Ecto neural progenitor cell (in vitro differentiated cells): ENCODE data around the gene TMEM53.

ENCODE experiments used
- DNase-seq: peaks from one replicate; pipeline ENCODE4 v3.0.0-alpha.2; 2018; ENCODE audit warnings: low spot score

Gene TMEM53

DNA sequence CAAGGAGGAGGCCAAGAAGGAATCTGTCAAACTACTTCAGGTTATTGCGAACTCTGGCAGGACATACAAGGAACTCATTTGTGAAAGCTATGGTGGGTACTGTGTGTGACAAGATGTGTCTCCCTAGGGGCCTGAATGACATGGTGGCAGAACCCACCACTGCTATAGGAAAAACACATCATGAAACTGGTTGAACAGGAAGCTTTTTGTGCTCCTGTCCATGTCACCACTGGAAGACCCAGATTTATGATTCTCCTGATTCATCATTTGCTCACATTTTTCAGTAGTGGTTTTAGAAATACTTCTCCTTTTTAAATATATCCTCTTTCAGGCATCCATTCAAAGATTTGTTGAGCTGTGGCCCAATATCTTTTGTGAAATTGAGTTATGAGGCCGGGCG is 23.9 kb upstream of the TMEM53 start:
- no peak for DNase-seq

GRCh38 chr1:44696789-44697345 is 22.6 kb upstream of the TMEM53 start:
- no peak for DNase-seq

GRCh38 chr1:44696101-44696500 is 21.8 kb upstream of the TMEM53 start:
- DNase-seq: no peak

GRCh38 chr1:44695671-44696070 is 21.4 kb upstream of the TMEM53 start:
- no peak for DNase-seq

- DNase-seq: no peak
Measured at GRCh38 chr1:44694863-44695478, 20.7 kb upstream of the TMEM53 start.

GRCh38 chr1:44693900-44694299 is 19.6 kb upstream of the TMEM53 start:
- DNase-seq: no peak

DNA sequence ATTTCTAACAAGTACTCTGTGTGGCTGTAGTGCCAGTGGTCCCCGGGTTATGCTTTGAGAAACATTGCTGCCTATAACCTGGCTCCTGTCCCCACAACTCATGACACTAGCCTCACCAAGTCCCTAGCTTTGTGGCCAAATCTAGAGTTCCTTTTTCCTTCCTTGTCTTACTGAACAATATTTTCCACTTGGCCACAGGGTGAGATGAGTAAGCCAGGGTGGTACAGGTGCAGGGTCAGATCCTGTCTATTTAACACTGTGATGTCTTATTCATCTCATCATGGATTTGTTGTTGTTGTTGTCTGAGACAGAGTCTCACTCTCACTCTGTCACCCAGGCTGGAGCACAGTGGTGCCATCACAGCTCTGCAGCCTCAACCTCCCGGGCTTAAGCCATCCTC is 18.9 kb upstream of the TMEM53 start:
- no peak for DNase-seq

DNA sequence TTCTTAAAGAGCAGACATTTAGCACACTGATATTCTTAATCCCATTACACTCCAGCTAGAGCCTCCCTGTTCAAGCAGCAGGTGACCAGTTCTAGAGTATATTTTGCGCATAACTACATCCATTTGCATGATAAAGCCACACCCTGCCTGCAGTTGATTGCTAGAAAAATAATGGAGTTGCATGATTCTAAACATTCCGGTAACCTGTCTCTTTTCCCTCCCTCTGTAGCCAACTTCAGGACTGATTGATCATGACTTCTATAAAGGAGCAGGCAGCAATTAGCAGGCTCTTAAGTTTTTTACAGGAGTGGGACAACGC is 15.1 kb upstream of the TMEM53 start:
- no peak for DNase-seq

DNA sequence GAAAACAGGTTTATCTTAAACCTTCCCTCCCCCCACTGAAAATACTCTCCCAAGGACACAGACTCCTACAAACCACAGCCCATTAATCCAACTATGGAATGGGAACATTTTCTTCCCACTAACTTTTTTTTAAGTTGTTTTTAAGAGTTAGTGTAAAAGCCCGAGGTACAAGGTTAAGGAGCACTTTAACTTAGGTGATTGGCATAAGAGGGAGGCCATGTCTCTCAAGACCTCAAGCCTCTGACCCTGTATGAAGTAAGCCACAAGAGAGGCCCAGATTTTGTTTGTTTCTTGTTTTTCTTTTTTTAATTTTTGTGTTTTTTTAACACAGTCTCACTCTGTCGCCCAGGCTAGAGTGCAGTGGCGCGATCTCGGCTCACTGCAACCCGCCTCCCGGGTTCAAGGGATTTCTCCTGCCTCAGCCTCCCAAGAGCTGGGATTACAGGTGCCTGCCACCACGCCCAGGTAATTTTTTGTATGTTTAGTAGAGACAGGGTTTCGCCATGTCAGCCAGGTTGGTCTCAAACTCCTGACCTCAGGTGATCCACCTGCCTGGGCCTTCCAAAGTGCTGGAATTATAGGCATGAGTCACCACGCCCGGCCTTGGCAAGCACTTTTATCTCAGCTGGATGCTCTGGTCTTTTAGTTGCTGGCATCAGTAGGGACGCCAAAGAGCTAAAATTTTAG is 14.6 kb upstream of the TMEM53 start:
- DNase-seq: no peak

DNA sequence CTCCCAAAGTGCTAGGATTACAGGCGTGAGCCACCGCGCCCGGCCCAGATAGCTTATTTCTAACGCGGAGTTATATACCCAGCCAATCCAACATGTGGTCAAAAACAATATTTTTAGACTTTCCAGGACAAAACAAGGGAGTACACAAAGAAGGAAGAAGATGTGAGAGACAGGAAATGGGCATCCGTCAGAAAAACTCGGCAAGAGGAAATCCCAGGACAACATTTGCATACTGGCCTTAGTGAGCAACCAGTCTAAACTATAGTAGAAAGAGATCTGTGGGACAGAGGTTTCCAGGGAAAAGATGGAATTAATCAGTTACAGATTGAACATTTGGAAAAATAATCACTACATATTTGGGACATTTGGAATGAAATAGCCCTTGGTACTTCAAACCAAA is 11.6 kb upstream of the TMEM53 start:
- no peak for DNase-seq

- DNase-seq: no peak
Measured at GRCh38 chr1:44685218-44685617, 10.9 kb upstream of the TMEM53 start.

DNA sequence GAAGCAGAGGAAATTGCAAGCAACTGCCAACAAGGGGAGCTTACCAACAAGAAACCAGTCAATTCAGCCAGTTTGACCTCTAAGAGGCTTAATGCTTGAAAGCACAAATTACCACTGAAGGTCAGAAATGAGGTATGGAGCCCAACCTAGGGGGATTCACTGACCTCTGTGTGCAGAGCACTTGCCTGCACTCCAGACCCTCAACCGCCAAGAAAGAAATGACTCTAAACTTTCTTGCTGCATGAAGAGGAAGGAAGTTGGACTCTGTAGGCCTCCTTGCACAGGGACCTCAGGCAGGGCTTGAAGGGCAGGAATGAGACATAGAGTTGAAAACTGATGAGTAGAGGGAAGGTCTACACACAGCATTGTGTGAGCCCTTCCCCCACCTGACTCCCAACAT is 10.2 kb upstream of the TMEM53 start:
- no peak for DNase-seq

- DNase-seq: no peak
Measured at GRCh38 chr1:44682883-44683265, 8.6 kb upstream of the TMEM53 start.

DNA sequence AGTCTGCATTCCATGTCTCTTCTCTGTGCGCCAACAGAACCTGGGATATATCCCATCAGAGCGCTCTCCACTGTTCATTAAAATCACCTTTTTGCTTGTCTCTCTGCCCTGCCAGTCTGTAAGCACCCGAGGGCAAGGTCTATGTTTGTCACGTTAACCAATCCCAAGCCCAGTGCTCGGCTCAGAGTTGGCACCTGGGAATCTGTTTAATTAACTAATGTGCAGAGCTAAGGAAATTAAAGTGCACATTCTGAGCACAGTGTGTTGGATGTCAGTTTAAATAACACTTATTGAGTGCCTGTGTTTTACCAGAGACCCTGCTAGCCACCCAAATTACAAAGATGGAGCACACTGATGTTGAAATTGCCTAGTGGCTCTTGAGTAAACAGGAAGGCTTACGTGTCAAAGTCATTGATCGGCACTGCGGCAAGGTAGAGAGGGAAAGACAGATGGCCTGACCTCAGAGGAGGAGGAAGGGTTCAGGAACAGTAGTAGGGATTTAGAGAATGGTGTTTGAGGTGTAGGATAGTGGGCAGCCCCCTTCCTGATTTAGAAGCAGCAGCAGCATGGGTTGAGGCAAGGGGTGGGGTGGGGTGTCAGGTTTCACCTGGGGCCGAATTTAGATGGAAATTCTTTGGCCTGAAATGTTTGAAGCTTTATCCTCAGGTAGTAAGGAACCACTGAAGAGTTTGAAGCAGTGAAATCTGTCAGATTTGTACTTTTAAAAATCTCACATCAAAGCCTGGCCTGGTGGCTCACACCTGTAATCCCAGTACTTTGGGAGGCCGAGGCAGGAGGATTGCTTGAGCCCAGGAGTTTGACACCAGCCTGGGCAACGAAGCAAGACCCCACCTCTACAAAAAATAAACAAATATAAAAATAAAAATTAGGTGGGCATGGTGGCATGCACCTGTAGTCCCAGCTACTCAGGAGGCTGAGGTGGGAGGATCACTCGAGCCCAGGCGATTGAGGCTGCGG is 7.9 kb upstream of the TMEM53 start:
- DNase-seq: no peak

GRCh38 chr1:44679468-44679867 is 5.2 kb upstream of the TMEM53 start:
- DNase-seq: no peak

DNA sequence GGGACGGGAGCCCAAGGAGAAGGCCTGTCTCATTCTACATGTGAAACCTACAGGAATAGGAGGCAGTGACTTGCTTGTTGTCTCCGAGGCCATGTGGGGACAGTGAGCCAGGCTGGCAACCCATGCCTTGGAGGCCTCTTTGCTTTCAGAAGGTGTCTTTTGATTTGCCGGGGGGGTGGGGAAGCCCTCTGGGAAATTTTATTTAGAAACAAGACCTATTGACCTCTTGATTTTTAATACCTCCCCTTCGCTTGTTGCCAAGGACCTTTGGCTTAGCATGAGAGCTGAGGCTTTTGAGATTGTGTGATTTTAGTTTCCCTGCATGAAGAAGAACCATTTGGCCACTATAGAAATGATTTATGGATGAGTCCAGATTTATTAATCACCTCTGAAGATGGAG is 4.3 kb upstream of the TMEM53 start:
- DNase-seq: no peak

- no peak for DNase-seq
Measured at GRCh38 chr1:44678120-44678519, 3.8 kb upstream of the TMEM53 start.

- DNase-seq: no peak
Measured at GRCh38 chr1:44677201-44677766, 3.0 kb upstream of the TMEM53 start.

- no peak for DNase-seq
Measured at GRCh38 chr1:44676484-44677200, 2.4 kb upstream of the TMEM53 start.

- no peak for DNase-seq
Measured at GRCh38 chr1:44675186-44675585, 905 bp upstream of the TMEM53 start.

GRCh38 chr1:44673675-44674112 is 587 bp downstream of the TMEM53 start:
- no peak for DNase-seq
